NCI-H748 (cell line): ENCODE results near the gene ANKRD30B.
"Not testable (repeated sequence)": the region's sequence is repeated elsewhere in the genome, so short reads cannot be mapped to it uniquely, and the experiment has no call there.

ENCODE experiments used
- DNase-seq: peaks from one replicate; lab custom pipeline; 2025; ENCODE audit not compliant: unreplicated experiment; lab: John Stamatoyannopoulos, UW

Gene ANKRD30B

DNA sequence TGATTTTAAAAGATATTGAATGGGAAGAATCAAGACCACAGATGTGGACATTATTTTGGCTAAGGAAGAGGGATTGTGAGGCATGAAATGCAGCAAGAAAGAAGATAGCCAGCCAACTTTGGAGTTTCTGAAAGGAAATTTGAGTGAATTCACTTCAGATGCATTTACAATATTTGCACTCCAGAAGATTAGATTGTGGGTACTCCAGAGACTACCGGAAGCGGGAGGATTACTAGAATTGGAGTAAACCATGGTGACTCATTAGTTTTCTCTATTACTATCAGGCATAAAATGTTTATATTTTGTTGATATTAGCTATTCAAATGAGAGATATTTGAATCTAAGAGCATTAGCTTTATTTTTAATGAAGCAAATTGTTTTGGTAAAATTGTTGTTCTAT is 93.6 kb downstream of the ANKRD30B start:
- DNase-seq = not testable (repeated sequence)

- not testable (repeated sequence) for DNase-seq
Observed at GRCh38 chr18:14851533-14851932, 103.6 kb downstream of the ANKRD30B start.

DNA sequence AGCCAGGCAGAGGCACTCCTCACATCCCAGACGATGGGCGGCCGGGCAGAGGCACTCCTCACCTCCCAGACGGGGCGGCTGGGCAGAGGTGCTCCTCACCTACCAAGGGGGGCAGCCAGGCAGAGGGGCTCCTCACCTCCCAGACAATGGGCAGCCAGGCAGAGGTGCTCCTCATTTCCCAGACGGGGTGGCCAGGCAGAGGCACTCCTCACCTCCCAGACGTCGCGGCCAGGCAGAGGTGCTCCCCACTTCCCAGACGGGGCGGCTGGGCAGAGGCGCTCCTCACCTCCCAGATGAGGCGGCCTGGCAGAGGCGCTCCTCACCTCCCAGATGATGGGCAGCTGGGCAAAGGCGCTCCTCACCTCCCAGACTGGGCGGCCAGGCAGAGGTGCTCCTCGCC is 107.7 kb downstream of the ANKRD30B start:
- not testable (repeated sequence) for DNase-seq

- not testable (repeated sequence) for DNase-seq
Observed at GRCh38 chr18:14856256-14856655, 108.3 kb downstream of the ANKRD30B start.

DNA sequence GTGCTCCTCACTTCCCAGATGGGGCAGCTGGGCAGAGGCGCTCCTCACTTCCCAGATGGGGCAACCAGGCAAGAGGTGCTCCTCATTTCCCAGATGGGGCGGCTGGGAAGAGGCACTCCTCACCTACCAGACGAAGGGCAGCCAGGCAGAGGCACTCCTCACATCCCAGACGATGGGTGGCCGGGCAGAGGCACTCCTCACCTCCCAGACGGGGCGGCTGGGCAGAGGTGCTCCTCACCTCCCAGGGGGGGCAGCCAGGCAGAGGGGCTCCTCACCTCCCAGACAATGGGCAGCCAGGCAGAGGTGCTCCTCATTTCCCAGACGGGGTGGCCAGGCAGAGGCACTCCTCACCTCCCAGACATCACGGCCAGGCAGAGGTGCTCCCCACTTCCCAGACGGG is 110.5 kb downstream of the ANKRD30B start:
- not testable (repeated sequence) for DNase-seq

GRCh38 chr18:14859995-14860394 is 112.0 kb downstream of the ANKRD30B start:
- DNase-seq = not testable (repeated sequence)

GRCh38 chr18:14866426-14866825 is 118.5 kb downstream of the ANKRD30B start:
- not testable (repeated sequence) for DNase-seq

DNA sequence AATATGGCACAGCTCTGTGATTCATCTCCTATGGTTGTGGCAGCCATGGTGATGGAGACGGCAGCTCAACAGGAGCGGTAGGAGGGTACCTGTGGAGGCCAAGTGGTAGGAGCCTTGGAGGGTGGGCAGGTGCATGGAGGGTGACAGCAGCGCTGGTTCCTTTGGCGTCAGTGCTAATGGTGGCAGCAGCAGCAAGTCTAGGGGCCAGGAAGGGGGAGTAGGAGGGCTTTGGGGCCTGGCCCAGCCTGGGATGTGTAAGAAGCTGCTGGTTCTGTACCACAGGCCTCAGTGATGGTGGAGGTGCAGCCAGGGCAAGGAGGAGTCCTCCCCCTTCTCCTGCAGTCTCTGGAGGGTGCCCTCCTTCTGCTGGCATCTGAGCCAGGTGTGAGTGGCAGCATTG is 120.0 kb downstream of the ANKRD30B start:
- DNase-seq = not testable (repeated sequence)

DNA sequence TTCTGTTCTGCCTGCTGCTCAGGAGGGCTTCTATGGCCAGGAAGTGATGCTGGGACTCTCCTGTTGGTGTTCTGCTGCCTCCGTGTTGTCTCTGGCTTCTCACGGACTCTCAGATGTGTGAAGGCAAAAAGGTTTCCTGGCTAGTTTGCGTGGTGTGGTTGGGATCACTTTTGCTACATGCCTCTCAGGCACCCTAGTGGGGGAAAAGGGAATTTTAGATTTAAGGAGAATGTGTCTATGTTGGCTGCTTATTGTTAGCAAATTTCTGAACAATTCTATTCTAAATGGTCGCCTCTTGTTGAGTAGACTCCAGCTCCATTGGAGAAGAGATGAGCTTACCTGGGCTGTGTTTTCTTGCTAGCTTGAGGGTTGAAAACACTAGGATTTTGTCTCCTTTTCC is 120.9 kb downstream of the ANKRD30B start:
- peak; percentile 21 for DNase-seq

DNA sequence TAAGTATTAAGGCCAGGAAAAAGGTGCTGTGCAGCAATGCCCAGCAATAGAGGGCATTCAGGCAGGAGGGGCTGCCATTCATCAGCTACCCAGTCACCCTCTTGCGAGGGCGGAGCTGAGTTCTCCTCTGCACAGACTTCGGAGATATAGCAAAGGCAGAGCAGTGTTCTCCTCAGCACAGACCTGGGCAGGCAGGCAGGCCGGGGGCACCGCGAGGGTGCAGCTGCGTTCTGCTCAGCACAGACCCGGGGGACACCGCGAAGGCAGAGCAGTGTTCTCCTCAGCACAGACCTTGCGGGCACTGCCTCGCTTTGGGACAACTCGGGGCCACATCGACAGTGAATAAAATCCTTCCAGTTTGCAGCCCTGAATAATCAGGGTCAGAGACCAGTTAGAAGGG is 130.9 kb downstream of the ANKRD30B start:
- not testable (repeated sequence) for DNase-seq

- no peak for DNase-seq
Observed at GRCh38 chr18:14900435-14900834, 152.5 kb downstream of the ANKRD30B start.
